ENCODE results near the gene CCDC167. TPM values are rescaled to one million over a fixed set of nuclear protein-coding genes. Genes with fewer than 3 reads are reported as not detected.

Gene CCDC167
- total RNA-seq, 1 experiment from 2014 or later = 31.9 TPM

- H3K23me2 ChIP-seq (ENCODE audit: insufficient read length, low read depth, low read length, poor library complexity, severe bottlenecking) = no peaks in the 10 kb centered on the region
- peaks cover 0 to 2% (median 0%) of the 10 kb centered on the region in 3 experiments; a peak in 2 of 7 replicates for H3K36me3 Mint-ChIP-seq (ENCODE audit: insufficient read depth in 1 of 3, low read depth in 3 of 3)
- H3K4me1 ChIP-seq (ENCODE audit: insufficient read depth, low read length) = peaks cover 5% of the 10 kb centered on the region; the same call in 1 of the 2 replicates
- no peak overlapping the region for H2BK12ac ChIP-seq (ENCODE audit: insufficient read length, low read depth, low read length)
- H3K27me3 ChIP-seq (ENCODE audit: insufficient read depth, low read length) = no peaks in the 10 kb centered on the region
- H3T11ph ChIP-seq (ENCODE audit: low read length) = no peak overlapping the region
- peaks cover 30% of the 10 kb centered on the region for H3K27me3 Mint-ChIP-seq (ENCODE audit: low read depth)
- no CpG with 5 or more reads among the region's 7 CpGs for WGBS (ENCODE audit: extremely low coverage, insufficient read length, low lambda C conversion rate)
- H3K9ac ChIP-seq (ENCODE audit: extremely low read depth, insufficient read length, low read length) = no peak overlapping the region
- H2AK5ac ChIP-seq (ENCODE audit: insufficient read length, low read length) = no peak overlapping the region
- no peak overlapping the region for H3K27ac Mint-ChIP-seq
- TF ChIP-seq CTCF (conservative IDR thresholded peaks at IDR 0.05) = no peak
- H3K4me3 Mint-ChIP-seq = no peak overlapping the region
- no peak overlapping the region for H4K91ac ChIP-seq (ENCODE audit: insufficient read length, low read depth, low read length)
- no peak overlapping the region for H2BK20ac ChIP-seq (ENCODE audit: low read depth, low read length, poor library complexity, severe bottlenecking)
- H2BK120ac ChIP-seq (ENCODE audit: low read depth, low read length, poor library complexity, severe bottlenecking) = no peak overlapping the region
- DNase-seq = no peak
- H3K27ac ChIP-seq (ENCODE audit: insufficient read length, low read depth, low read length) = no peak overlapping the region
- H3K14ac ChIP-seq (ENCODE audit: insufficient read depth, low read length) = no peak overlapping the region
- no peaks in the 10 kb centered on the region for H3K9me3 ChIP-seq (ENCODE audit: control insufficient read depth, low read depth, low read length)
- no peaks in the 10 kb centered on the region for H4K20me1 ChIP-seq (ENCODE audit: control insufficient read depth, insufficient read depth, insufficient read length)
- no peak overlapping the region for H3K4me2 ChIP-seq (ENCODE audit: insufficient read depth, insufficient read length, low read length)
- no peak overlapping the region for H2BK15ac ChIP-seq (ENCODE audit: low read depth, low read length)
- H3K79me2 ChIP-seq (ENCODE audit: insufficient read depth, low read length) = no peaks in the 10 kb centered on the region
- H3K9me3 Mint-ChIP-seq = no peaks in the 10 kb centered on the region; a peak in 1 of 5 replicates
- no peaks in the 10 kb centered on the region for H3K79me1 ChIP-seq (ENCODE audit: insufficient read depth, low read depth, low read length, poor library complexity, severe bottlenecking)
- no peak overlapping the region for H3K18ac ChIP-seq (ENCODE audit: insufficient read length, low read depth, low read length)
- H2AFZ ChIP-seq (ENCODE audit: low read length) = no peak overlapping the region
- H3K4me1 Mint-ChIP-seq = peaks cover 25 to 36% of the 10 kb centered on the region in 2 experiments
- H3K56ac ChIP-seq (ENCODE audit: insufficient read length, low read depth, low read length) = no peak overlapping the region
- no peak overlapping the region for H3K4ac ChIP-seq (ENCODE audit: low read depth, low read length)
- H2BK5ac ChIP-seq (ENCODE audit: insufficient read length, low read length) = no peak overlapping the region
- no peak overlapping the region for H4K5ac ChIP-seq (ENCODE audit: insufficient read length, low read depth, low read length)
- no peak overlapping the region for H4K8ac ChIP-seq (replicated peaks; ENCODE audit: insufficient read length, low read depth, low read length)
- no peak overlapping the region for H3K23ac ChIP-seq (ENCODE audit: insufficient read length, low read depth, low read length)
Observed at GRCh38 chr6:37503309-37503965, 3.7 kb upstream of the CCDC167 start.
